Forelimb muscle (tissue), 1 donor: ENCODE results near the gene CARD14. TPM values are rescaled to one million over a fixed set of nuclear protein-coding genes. Genes with fewer than 3 reads are reported as not detected.

ENCODE experiments used
- DNase-seq: peaks from one replicate; pipeline ENCODE4 v3.0.0-alpha.2; 2013; ENCODE audit warnings: low read depth
- polyA plus RNA-seq: library from polyadenylated mRNA; unstranded; fragments of 120-200 nt; gene quantifications from one replicate; pipeline ENCODE4 v1.2.1, GENCODE V29; 2013; ENCODE audit not compliant: insufficient read length

CARD14 gene
- 0.92 TPM for polyA plus RNA-seq

GRCh38 chr17:80169784-80170500, at the start of gene CARD14:
Gene CARD14, plus strand, starts transcription at chr17:80170030. Its CDS starts 11,409 bp downstream, at chr17:80181439.
- DNase-seq: no peak

GRCh38 chr17:80122026-80122575, 47.7 kb upstream of the CARD14 start:
- DNase-seq: no peak

GRCh38 chr17:80122926-80123505, 46.8 kb upstream of the CARD14 start:
- no peak for DNase-seq

GRCh38 chr17:80123791-80124190, 46.0 kb upstream of the CARD14 start:
- DNase-seq: no peak

GRCh38 chr17:80124351-80124981, 45.4 kb upstream of the CARD14 start:
- DNase-seq: no peak

- DNase-seq: no peak
Observed at GRCh38 chr17:80125656-80126448, 44.0 kb upstream of the CARD14 start.

- DNase-seq: no peak
Observed at GRCh38 chr17:80126449-80126715, 43.4 kb upstream of the CARD14 start.

- no peak for DNase-seq
Observed at GRCh38 chr17:80129006-80129565, 40.7 kb upstream of the CARD14 start.

- DNase-seq: no peak
Observed at GRCh38 chr17:80130992-80131391, 38.8 kb upstream of the CARD14 start.

- no peak for DNase-seq
Observed at GRCh38 chr17:80132906-80133625, 36.8 kb upstream of the CARD14 start.

GRCh38 chr17:80133626-80133970, 36.2 kb upstream of the CARD14 start:
- no peak for DNase-seq

- DNase-seq: no peak
Observed at GRCh38 chr17:80137131-80137530, 32.7 kb upstream of the CARD14 start.

- no peak for DNase-seq
Observed at GRCh38 chr17:80138856-80139426, 30.9 kb upstream of the CARD14 start.

- DNase-seq: no peak
Observed at GRCh38 chr17:80141463-80142165, 28.2 kb upstream of the CARD14 start.

- DNase-seq: no peak
Observed at GRCh38 chr17:80142929-80143328, 26.9 kb upstream of the CARD14 start.

GRCh38 chr17:80145076-80146075, 24.5 kb upstream of the CARD14 start:
- no peak for DNase-seq

GRCh38 chr17:80146121-80147034, 23.5 kb upstream of the CARD14 start:
- no peak for DNase-seq
